PC-9 (cell line): ENCODE results near the gene ACTBL2.

ENCODE experiments used
- EZH2 ChIP-seq: fragments of 200-600 bp; sonication (generic); IDR thresholded peaks from 2 replicates; pipeline ENCODE4 v1.8.0; 2017; ENCODE audit warnings: antibody characterized with exemption, low read depth
- TF ChIP-seq, protein P1 (sequence below): fragments of 200-600 bp; sonication (generic); conservative IDR thresholded peaks from 2 replicates; pipeline ENCODE4 v1.6.1; 2017; ENCODE audit warnings: mixed run types, antibody characterized with exemption, mild to moderate bottlenecking, moderate library complexity

DNA sequence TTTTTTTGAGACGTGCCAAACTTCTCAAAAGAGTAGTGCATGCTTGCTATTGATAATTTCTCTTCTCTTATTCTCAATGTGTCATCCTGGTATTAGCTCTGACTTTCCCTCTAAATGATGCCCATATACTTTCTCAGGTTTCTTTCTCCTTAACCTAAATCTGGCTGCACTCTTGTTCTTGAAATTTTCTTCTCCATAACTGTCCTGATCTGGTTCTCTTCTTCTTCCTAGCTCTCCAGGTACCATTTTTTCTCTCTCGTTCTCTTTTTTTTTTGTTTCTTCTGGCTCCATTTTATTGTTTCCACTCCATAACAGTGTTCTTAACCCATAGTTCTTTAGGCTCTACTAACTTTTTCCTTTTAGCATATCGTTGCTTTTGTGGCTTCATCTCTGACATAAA lies 47.9 kb downstream of the ACTBL2 start:
- TF ChIP-seq, protein P1, sequence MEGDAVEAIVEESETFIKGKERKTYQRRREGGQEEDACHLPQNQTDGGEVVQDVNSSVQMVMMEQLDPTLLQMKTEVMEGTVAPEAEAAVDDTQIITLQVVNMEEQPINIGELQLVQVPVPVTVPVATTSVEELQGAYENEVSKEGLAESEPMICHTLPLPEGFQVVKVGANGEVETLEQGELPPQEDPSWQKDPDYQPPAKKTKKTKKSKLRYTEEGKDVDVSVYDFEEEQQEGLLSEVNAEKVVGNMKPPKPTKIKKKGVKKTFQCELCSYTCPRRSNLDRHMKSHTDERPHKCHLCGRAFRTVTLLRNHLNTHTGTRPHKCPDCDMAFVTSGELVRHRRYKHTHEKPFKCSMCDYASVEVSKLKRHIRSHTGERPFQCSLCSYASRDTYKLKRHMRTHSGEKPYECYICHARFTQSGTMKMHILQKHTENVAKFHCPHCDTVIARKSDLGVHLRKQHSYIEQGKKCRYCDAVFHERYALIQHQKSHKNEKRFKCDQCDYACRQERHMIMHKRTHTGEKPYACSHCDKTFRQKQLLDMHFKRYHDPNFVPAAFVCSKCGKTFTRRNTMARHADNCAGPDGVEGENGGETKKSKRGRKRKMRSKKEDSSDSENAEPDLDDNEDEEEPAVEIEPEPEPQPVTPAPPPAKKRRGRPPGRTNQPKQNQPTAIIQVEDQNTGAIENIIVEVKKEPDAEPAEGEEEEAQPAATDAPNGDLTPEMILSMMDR: no peak
- TF ChIP-seq EZH2: no peak
